Dermis microvascular lymphatic vessel endothelial cell (primary cell): ENCODE data around the gene LHFPL3. TPM values are rescaled to one million over a fixed set of nuclear protein-coding genes. Genes with fewer than 3 reads are reported as not detected.

Source experiments
- DNase-seq, 2 donors: peaks; one replicate each; pipeline versions ENCODE4 v3.0.0 to v3.0.0-alpha.2; 2010; ENCODE audit warnings: low read depth in 2 of 2
- total RNA-seq: library from RNA; depleted of rRNA; stranded (reverse); fragments of >200 nt; gene quantifications from 2 replicates; pipeline ENCODE4 v1.2.1, GENCODE V29; 2014

The LHFPL3 gene
- total RNA-seq, 1 donor from 2014 or later = not detected

- no peak for DNase-seq
Observed at GRCh38 chr7:104795086-104795485, 466.7 kb downstream of the LHFPL3 start.

GRCh38 chr7:104795616-104796398 is 467.4 kb downstream of the LHFPL3 start:
- peak in 1 of 2 donors; percentile 54 for DNase-seq

GRCh38 chr7:104800307-104800706 is 471.9 kb downstream of the LHFPL3 start:
- no peak for DNase-seq

- DNase-seq = no peak
Observed at GRCh38 chr7:104801022-104801421, 472.6 kb downstream of the LHFPL3 start.

GRCh38 chr7:104803931-104804330 is 475.5 kb downstream of the LHFPL3 start:
- no peak for DNase-seq

- DNase-seq = no peak
Observed at GRCh38 chr7:104804696-104805095, 476.3 kb downstream of the LHFPL3 start.

GRCh38 chr7:104805449-104806317 is 477.3 kb downstream of the LHFPL3 start:
- DNase-seq = no peak

- no peak for DNase-seq
Observed at GRCh38 chr7:104807671-104808070, 479.3 kb downstream of the LHFPL3 start.

GRCh38 chr7:104809906-104810305 is 481.5 kb downstream of the LHFPL3 start:
- no peak for DNase-seq

GRCh38 chr7:104814126-104814525 is 485.7 kb downstream of the LHFPL3 start:
- DNase-seq = no peak

GRCh38 chr7:104814671-104815400 is 486.4 kb downstream of the LHFPL3 start:
- no peak for DNase-seq

- DNase-seq = no peak
Observed at GRCh38 chr7:104816537-104816936, 488.1 kb downstream of the LHFPL3 start.

GRCh38 chr7:104818961-104819880 is 490.8 kb downstream of the LHFPL3 start:
- DNase-seq = no peak

GRCh38 chr7:104820836-104821535 is 492.6 kb downstream of the LHFPL3 start:
- no peak for DNase-seq

- DNase-seq = no peak
Observed at GRCh38 chr7:104823177-104823576, 494.8 kb downstream of the LHFPL3 start.

- DNase-seq = no peak
Observed at GRCh38 chr7:104825099-104825498, 496.7 kb downstream of the LHFPL3 start.

- no peak for DNase-seq
Observed at GRCh38 chr7:104826135-104826534, 497.7 kb downstream of the LHFPL3 start.

GRCh38 chr7:104836976-104837375 is 508.6 kb downstream of the LHFPL3 start:
- DNase-seq = no peak

GRCh38 chr7:104838537-104839299 is 510.3 kb downstream of the LHFPL3 start:
- no peak for DNase-seq
